Neuronal stem cell (in vitro differentiated cells): ENCODE results near the gene IRGQ. TPM values are rescaled to one million over a fixed set of nuclear protein-coding genes. Genes with fewer than 3 reads are reported as not detected.
A peak's percentile ranks its signal among the peaks of the same experiment; 100 is the strongest.

Source experiments
- DNase-seq: peaks from one replicate; pipeline ENCODE4 v3.0.0-alpha.2; 2013; ENCODE audit warnings: low spot score
- H2AFZ ChIP-seq: one replicate; pipeline ENCODE4 v1.6.1; 2013; ENCODE audit warnings: mild to moderate bottlenecking, low read length, inconsistent platforms
- H2AK5ac ChIP-seq: 2 replicates; pipeline ENCODE4 v1.6.1; 2013; ENCODE audit warnings: low read depth, mild to moderate bottlenecking, inconsistent platforms, low read length, moderate library complexity, mixed read lengths
- H2BK120ac ChIP-seq: 2 replicates; pipeline ENCODE4 v1.6.1; 2013; ENCODE audit warnings: low read depth, mild to moderate bottlenecking, inconsistent platforms, low read length, moderate library complexity, mixed read lengths
- H2BK12ac ChIP-seq: one replicate; pipeline ENCODE4 v1.6.1; 2013; ENCODE audit warnings: low read length, inconsistent platforms
- H2BK15ac ChIP-seq: 2 replicates; pipeline ENCODE4 v1.6.1; 2013; ENCODE audit warnings: mild to moderate bottlenecking, low read length, inconsistent platforms, mixed read lengths
- H2BK5ac ChIP-seq: one replicate; pipeline ENCODE4 v1.6.1; 2013; ENCODE audit warnings: inconsistent platforms, mild to moderate bottlenecking, low read length, moderate library complexity
- H3K14ac ChIP-seq: one replicate; pipeline ENCODE4 v1.6.1; 2013; ENCODE audit warnings: low read length, inconsistent platforms
- H3K18ac ChIP-seq: 2 replicates; pipeline ENCODE4 v1.6.1; 2013; ENCODE audit warnings: low read length, inconsistent platforms
- H3K23ac ChIP-seq: 2 replicates; pipeline ENCODE4 v1.6.1; 2013; ENCODE audit warnings: low read depth, mild to moderate bottlenecking, mixed read lengths, low read length, inconsistent platforms; ENCODE audit not compliant: poor library complexity
- H3K27ac ChIP-seq: replicated peaks from 3 replicates; pipeline ENCODE4 v1.5.1; 2013; ENCODE audit warnings: low read length, inconsistent platforms
- H3K27me3 ChIP-seq, 3 experiments: 2 replicates each; pipeline ENCODE4 v1.6.1; 2013; ENCODE audit warnings: low read length in 3 of 3, mild to moderate bottlenecking in 2 of 3, inconsistent platforms in 1 of 3, low read depth in 1 of 3, mixed read lengths in 1 of 3, moderate library complexity in 1 of 3; ENCODE audit not compliant: control insufficient read depth in 3 of 3, insufficient read depth in 3 of 3
- H3K36me3 ChIP-seq, 2 donors: replicated peaks in 1 of 2; 2 replicates each; pipeline ENCODE4 v1.6.1; 2013; ENCODE audit warnings: low read length in 2 of 2; ENCODE audit not compliant: control insufficient read depth in 2 of 2, insufficient read depth in 2 of 2
- H3K4ac ChIP-seq: 2 replicates; pipeline ENCODE4 v1.6.1; 2013; ENCODE audit warnings: inconsistent platforms, mild to moderate bottlenecking, low read length, moderate library complexity
- H3K4me1 ChIP-seq, 2 donors: 1 replicate in 1 of 2; 2 replicates in 1 of 2; pipeline ENCODE4 v1.6.1; 2013; ENCODE audit warnings: low read length in 2 of 2, low read depth in 1 of 2; ENCODE audit not compliant: control insufficient read depth in 2 of 2, insufficient read depth in 1 of 2
- H3K4me2 ChIP-seq: one replicate; pipeline ENCODE4 v1.6.1; 2013; ENCODE audit warnings: mild to moderate bottlenecking, low read length, inconsistent platforms; ENCODE audit not compliant: insufficient read depth, poor library complexity, severe bottlenecking
- H3K4me3 ChIP-seq, 2 donors: 2 replicates each; pipeline ENCODE4 v1.5.1; 2013; ENCODE audit warnings: low read length in 2 of 2, mild to moderate bottlenecking in 2 of 2, inconsistent platforms in 1 of 2, moderate library complexity in 1 of 2
- H3K79me1 ChIP-seq: one replicate; pipeline ENCODE4 v1.6.1; 2013; ENCODE audit warnings: low read depth, mild to moderate bottlenecking, inconsistent platforms, low read length, moderate library complexity
- H3K9ac ChIP-seq: one replicate; pipeline ENCODE4 v1.6.1; 2013; ENCODE audit warnings: mild to moderate bottlenecking, low read depth, low read length, inconsistent platforms; ENCODE audit not compliant: poor library complexity
- H3K9me3 ChIP-seq, 2 donors: replicated peaks in 1 of 2; 2 replicates each; pipeline versions ENCODE3 to v1.6.1; 2013; ENCODE audit warnings: low read length in 2 of 2, mild to moderate bottlenecking in 2 of 2, inconsistent platforms in 1 of 2, low read depth in 1 of 2, mixed read lengths in 1 of 2, moderate library complexity in 1 of 2; ENCODE audit not compliant: control insufficient read depth in 2 of 2, insufficient read depth in 1 of 2
- H4K8ac ChIP-seq: one replicate; pipeline ENCODE4 v1.6.1; 2013; ENCODE audit warnings: low read depth, mild to moderate bottlenecking, inconsistent platforms, low read length, moderate library complexity
- H4K91ac ChIP-seq: one replicate; pipeline ENCODE4 v1.6.1; 2013; ENCODE audit warnings: low read length, low read depth, mild to moderate bottlenecking, inconsistent platforms; ENCODE audit not compliant: poor library complexity
- WGBS, 2 donors: extraction: QIAGEN DNeasy Blood & Tissue Kit; methylation state at CpG; one replicate each; pipeline ENCODE4 v1.1.7; 2013; ENCODE audit warnings: missing lambda C conversion rate in 2 of 2, mixed read lengths in 1 of 2; ENCODE audit not compliant: insufficient read length in 2 of 2, insufficient replicate concordance in 1 of 2; ENCODE audit errors: extremely low coverage in 2 of 2; 5-methylcytosine and 5-hydroxymethylcytosine counted together
- polyA plus RNA-seq, 2 experiments: library from polyadenylated mRNA; stranded (reverse); fragments of 200-250 nt; gene quantifications; one replicate each; pipeline ENCODE4 v1.2.3, GENCODE V29; 2013

IRGQ gene
- 8.3 TPM for polyA plus RNA-seq (2013, experiment 1 of 2)
- polyA plus RNA-seq (2013, experiment 2 of 2): 8.4 TPM

GRCh38 chr19:43595999-43596841, at the start of gene IRGQ, which contains the start of gene ZNF576:
Gene IRGQ (minus strand): TSS chr19:43596134. CDS start chr19:43595338, 796 bp downstream.
Gene ZNF576 (plus strand): TSS chr19:43596595. CDS start chr19:43597109, 514 bp downstream.
- Histone ChIP-seq H2BK5ac (peak within 1 kb of the TSS; percentile 59), H4K8ac (peak within 1 kb of the TSS; percentile 19), H3K79me1 (peaks cover 17% of the 10 kb centered on the region), H3K23ac (peak within 1 kb of the TSS; percentile 56), H3K27me3 (no peaks in the 10 kb centered on the region), H3K14ac (peak within 1 kb of the TSS; percentile 91), H3K4ac (no peak within 1 kb of the TSS), H3K4me2 (peak within 1 kb of the TSS; percentile 90), H2BK12ac (no peak within 1 kb of the TSS), H3K4me3 (peak within 1 kb of the TSS; percentile 69 to 83), H3K36me3 (peaks cover 28 to 67% of the 10 kb centered on the region in 2 donors), H3K27ac (peak within 1 kb of the TSS; percentile 95), H3K4me1 (peaks cover 7 to 8% of the 10 kb centered on the region in 2 donors), H2AFZ (peak within 1 kb of the TSS; percentile 84), H2AK5ac (peak within 1 kb of the TSS; percentile 44), H4K91ac (no peak within 1 kb of the TSS), H2BK15ac (no peak within 1 kb of the TSS), H3K9me3 (no peaks in the 10 kb centered on the region), H3K9ac (peak within 1 kb of the TSS; percentile 96), H2BK120ac (no peak within 1 kb of the TSS), H3K18ac (peak within 1 kb of the TSS; percentile 91)
- peak; percentile 100 for DNase-seq
- no CpG with 5 or more reads among the region's 60 CpGs for WGBS, 2 donors

GRCh38 chr19:43644181-43644580, 48.2 kb upstream of the IRGQ start:
- Histone ChIP-seq H3K27ac (no peak overlapping the region), H4K91ac (no peak overlapping the region), H3K9ac (no peak overlapping the region), H3K4me2 (no peak overlapping the region), H3K4ac (no peak overlapping the region), H3K4me1 (peaks cover 4 to 6% of the 10 kb centered on the region in 2 donors), H4K8ac (no peak overlapping the region), H2BK15ac (no peak overlapping the region), H2AK5ac (no peak overlapping the region), H2BK12ac (no peak overlapping the region), H3K79me1 (peaks cover 3% of the 10 kb centered on the region), H2AFZ (no peak overlapping the region), H3K18ac (no peak overlapping the region), H3K4me3 (no peak overlapping the region), H3K27me3 (peaks cover 0 to 9% (median 2%) of the 10 kb centered on the region in 3 experiments), H3K23ac (no peak overlapping the region), H3K9me3 (peaks cover 6 to 8% of the 10 kb centered on the region in 2 donors), H2BK5ac (no peak overlapping the region), H3K14ac (no peak overlapping the region), H3K36me3 (peaks cover 3 to 6% of the 10 kb centered on the region in 2 donors), H2BK120ac (no peak overlapping the region)
- DNase-seq: no peak
- WGBS, 2 donors: no CpG with 5 or more reads among the region's 13 CpGs

GRCh38 chr19:43643326-43643725, 47.4 kb upstream of the IRGQ start:
- H3K79me1 ChIP-seq: peaks cover 5% of the 10 kb centered on the region

GRCh38 chr19:43642531-43642930, 46.6 kb upstream of the IRGQ start:
- no peak overlapping the region for H2AFZ ChIP-seq
- DNase-seq: no peak
- no peak overlapping the region for H3K27ac ChIP-seq
- peaks cover 0 to 9% (median 2%) of the 10 kb centered on the region in 3 experiments for H3K27me3 ChIP-seq
- H2BK120ac ChIP-seq: no peak overlapping the region
- no peak overlapping the region for H2BK15ac ChIP-seq
- H2BK12ac ChIP-seq: no peak overlapping the region
- no peak overlapping the region for H3K14ac ChIP-seq
- no peak overlapping the region for H3K23ac ChIP-seq
- H3K79me1 ChIP-seq: peaks cover 9% of the 10 kb centered on the region
- no peak overlapping the region for H2BK5ac ChIP-seq
- H3K4me2 ChIP-seq: no peak overlapping the region
- no peak overlapping the region for H3K9ac ChIP-seq
- no peak overlapping the region for H3K4me3 ChIP-seq
- peaks cover 14 to 16% of the 10 kb centered on the region in 2 donors for H3K4me1 ChIP-seq
- no peak overlapping the region for H3K4ac ChIP-seq
- no peak overlapping the region for H4K8ac ChIP-seq
- peaks cover 0 to 9% of the 10 kb centered on the region in 2 donors for H3K36me3 ChIP-seq
- H3K9me3 ChIP-seq: peaks cover 6 to 8% of the 10 kb centered on the region in 2 donors
- H2AK5ac ChIP-seq: no peak overlapping the region
- no peak overlapping the region for H3K18ac ChIP-seq
- no peak overlapping the region for H4K91ac ChIP-seq
- no CpG with 5 or more reads among the region's 4 CpGs for WGBS, 2 donors

More at GRCh38 chr19:43643326-43643725, 47.4 kb upstream of the IRGQ start:
- Histone ChIP-seq H3K36me3 (peaks cover 0 to 2% of the 10 kb centered on the region in 2 donors), H2BK12ac (no peak overlapping the region), H4K8ac (no peak overlapping the region), H3K27ac (no peak overlapping the region), H3K4ac (no peak overlapping the region), H3K14ac (no peak overlapping the region), H2BK15ac (no peak overlapping the region), H3K23ac (no peak overlapping the region), H2AFZ (no peak overlapping the region), H3K4me2 (no peak overlapping the region), H2BK5ac (no peak overlapping the region), H3K27me3 (peaks cover 0 to 9% (median 2%) of the 10 kb centered on the region in 3 experiments), H2BK120ac (no peak overlapping the region), H3K9me3 (peaks cover 6 to 8% of the 10 kb centered on the region in 2 donors), H3K18ac (no peak overlapping the region), H3K9ac (no peak overlapping the region), H3K4me3 (no peak overlapping the region), H2AK5ac (no peak overlapping the region), H3K4me1 (peaks cover 10 to 11% of the 10 kb centered on the region in 2 donors), H4K91ac (no peak overlapping the region)
- no peak for DNase-seq
- no CpG with 5 or more reads among the region's 3 CpGs for WGBS, 2 donors
